GM20000 (cell line): ENCODE results near the gene SPRED2.

ENCODE experiments used
- DNase-seq: peaks from one replicate; pipeline ENCODE4 v3.0.0; 2012; ENCODE audit warnings: low spot score
- CTCF ChIP-seq: IDR thresholded peaks from 2 replicates; pipeline ENCODE4 v1.5.1; 2012; ENCODE audit warnings: mild to moderate bottlenecking, control low read depth; ENCODE audit errors: extremely low read depth, missing control alignments

The SPRED2 gene

DNA sequence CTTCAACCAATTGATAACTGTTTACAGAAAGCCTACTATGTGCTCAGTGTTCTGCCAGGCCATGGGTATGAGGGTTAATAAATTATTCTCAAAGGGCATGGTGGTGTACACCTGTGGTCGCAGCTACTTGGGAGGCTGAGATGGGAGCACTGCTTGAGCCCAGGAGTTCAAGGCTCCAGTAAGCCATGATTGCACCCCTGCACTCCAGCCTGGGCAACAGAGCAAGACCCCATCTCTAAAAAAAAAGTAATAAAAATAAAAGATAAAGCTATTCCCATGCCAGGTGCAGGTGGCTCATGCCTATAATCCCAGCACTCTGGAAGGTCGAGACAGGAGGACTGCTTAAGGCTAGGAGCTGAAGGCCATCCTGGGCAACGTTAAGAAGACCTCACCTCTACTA lies 8.0 kb downstream of the SPRED2 start:
- no peak for TF ChIP-seq CTCF
- DNase-seq: no peak

DNA sequence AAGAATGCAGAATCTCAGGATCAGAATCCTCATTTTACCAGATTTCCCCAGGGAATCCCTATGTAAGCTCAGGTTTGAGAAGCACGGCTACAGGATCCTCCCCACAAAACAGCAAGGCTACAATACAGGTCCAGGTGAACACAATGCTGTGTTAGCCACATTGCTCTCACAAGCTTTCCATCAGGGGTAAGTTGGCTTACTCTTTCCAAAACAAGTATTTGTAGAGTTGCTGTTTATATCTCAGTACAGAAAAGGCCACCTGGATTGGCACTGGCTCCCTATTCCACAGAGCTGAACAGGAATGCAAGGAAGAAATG lies 11.0 kb downstream of the SPRED2 start:
- no peak for TF ChIP-seq CTCF
- no peak for DNase-seq

- DNase-seq: peak; percentile 58
- TF ChIP-seq CTCF: no peak
Measured at GRCh38 chr2:65420712-65421431, 11.5 kb downstream of the SPRED2 start.

- TF ChIP-seq CTCF: no peak
- no peak for DNase-seq
Measured at GRCh38 chr2:65417509-65418085, 14.8 kb downstream of the SPRED2 start.

DNA sequence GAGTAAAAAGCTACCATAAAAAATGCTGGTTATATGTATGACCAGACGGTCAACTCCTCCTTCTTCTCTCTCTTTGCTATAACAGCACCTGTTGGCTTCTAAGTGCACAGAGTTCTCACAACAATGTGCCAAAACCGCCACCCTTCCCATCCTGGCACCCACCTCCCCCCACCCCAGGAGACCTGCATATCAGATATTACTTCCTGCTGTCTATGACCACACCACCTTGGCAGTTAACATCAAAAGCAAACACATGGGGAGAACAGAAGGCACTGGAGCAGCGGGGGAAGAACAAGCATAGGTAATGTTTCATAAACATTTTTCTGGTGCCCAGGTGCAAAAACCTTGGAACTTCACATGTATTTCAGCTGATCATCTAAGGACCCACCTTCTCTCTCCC lies 15.5 kb downstream of the SPRED2 start:
- no peak for DNase-seq
- no peak for TF ChIP-seq CTCF

GRCh38 chr2:65416321-65416720 lies 16.1 kb downstream of the SPRED2 start:
- DNase-seq: no peak
- no peak for TF ChIP-seq CTCF

GRCh38 chr2:65415091-65415490 lies 17.3 kb downstream of the SPRED2 start:
- no peak for DNase-seq
- TF ChIP-seq CTCF: no peak
